Fibroblast of skin of right biceps (primary cell): ENCODE measurements around the gene MEIS2.
A peak's percentile ranks its signal among the peaks of the same experiment; 100 is the strongest.
"Not testable (repeated sequence)": the region's sequence is repeated elsewhere in the genome, so short reads cannot be mapped to it uniquely, and the experiment has no call there.

Source experiments
- DNase-seq: peaks from one replicate; pipeline ENCODE4 v3.0.0-alpha.2; 2013

MEIS2 gene

GRCh38 chr15:37004373-37004869 lies 95.9 kb downstream of the MEIS2 start:
- DNase-seq: no peak

GRCh38 chr15:37002041-37002672 lies 98.2 kb downstream of the MEIS2 start:
- no peak for DNase-seq

- DNase-seq: no peak
Measured at GRCh38 chr15:37001417-37001816, 98.9 kb downstream of the MEIS2 start.

- DNase-seq: no peak
Measured at GRCh38 chr15:36999778-37000177, 100.6 kb downstream of the MEIS2 start.

GRCh38 chr15:36996538-36997181 lies 103.7 kb downstream of the MEIS2 start:
- no peak for DNase-seq

GRCh38 chr15:36996121-36996520 lies 104.2 kb downstream of the MEIS2 start:
- DNase-seq: no peak

- DNase-seq: no peak
Measured at GRCh38 chr15:36994790-36995189, 105.6 kb downstream of the MEIS2 start.

- DNase-seq: no peak
Measured at GRCh38 chr15:36992454-36992853, 107.9 kb downstream of the MEIS2 start.

GRCh38 chr15:36988947-36989346 lies 111.4 kb downstream of the MEIS2 start:
- peak; percentile 7 for DNase-seq

- peak; percentile 61 for DNase-seq
Measured at GRCh38 chr15:36982430-36982829, 117.9 kb downstream of the MEIS2 start.

- DNase-seq: not testable (repeated sequence)
Measured at GRCh38 chr15:36980281-36980680, 120.1 kb downstream of the MEIS2 start.

GRCh38 chr15:36978625-36979024 lies 121.7 kb downstream of the MEIS2 start:
- no peak for DNase-seq

GRCh38 chr15:36978126-36978525 lies 122.2 kb downstream of the MEIS2 start:
- no peak for DNase-seq

- no peak for DNase-seq
Measured at GRCh38 chr15:36977659-36978058, 122.7 kb downstream of the MEIS2 start.

- DNase-seq: no peak
Measured at GRCh38 chr15:36972704-36973103, 127.6 kb downstream of the MEIS2 start.

GRCh38 chr15:36970522-36970921 lies 129.8 kb downstream of the MEIS2 start:
- DNase-seq: no peak

- no peak for DNase-seq
Measured at GRCh38 chr15:36967929-36968328, 132.4 kb downstream of the MEIS2 start.

GRCh38 chr15:36966708-36967107 lies 133.6 kb downstream of the MEIS2 start:
- DNase-seq: no peak

- peak; percentile 30 for DNase-seq
Measured at GRCh38 chr15:36965570-36966342, 134.6 kb downstream of the MEIS2 start.

- no peak for DNase-seq
Measured at GRCh38 chr15:36964626-36965025, 135.7 kb downstream of the MEIS2 start.

GRCh38 chr15:36961956-36962355 lies 138.4 kb downstream of the MEIS2 start:
- DNase-seq: peak; percentile 37

GRCh38 chr15:36960947-36961227 lies 139.5 kb downstream of the MEIS2 start:
- no peak for DNase-seq

- no peak for DNase-seq
Measured at GRCh38 chr15:36960179-36960946, 140.0 kb downstream of the MEIS2 start.
